Panc1 (cell line): Measurements from ENCODE around the gene EVI5. TPM values are rescaled to one million over a fixed set of nuclear protein-coding genes. Genes with fewer than 3 reads are reported as not detected.

Source experiments
- ATAC-seq: fragments of 200-7000 bp; cut with Tn5 transposase; 2 replicates; pipeline ENCODE4 v1.9.1; 2020; ENCODE audit warnings: mild to moderate bottlenecking, moderate library complexity
- BruUV-seq: library from RNA; stranded (reverse); fragments of 400-500 nt; replicated peaks from 2 replicates; lab custom pipeline; 2021; lab: Mats Ljungman, UMichigan
- CTCF ChIA-PET: fragments of 300-600 bp; sonication (Branson Sonifier 250); formaldehyde crosslinking; loops from one replicate; lab custom pipeline; 2022; ENCODE audit warnings: antibody characterized with exemption; lab: Charles Lee
- POLR2A ChIA-PET: fragments of 300-600 bp; sonication (Branson Sonifier 250); formaldehyde crosslinking; loops from one replicate; lab custom pipeline; 2022; ENCODE audit warnings: antibody characterized with exemption; lab: Charles Lee
- DNase-seq: peaks from one replicate; pipeline ENCODE4 v3.0.0-alpha.2; 2010; ENCODE audit warnings: low read depth, low spot score
- H3K27ac ChIP-seq: 2 replicates; pipeline ENCODE4 v1.5.1; 2011; ENCODE audit warnings: mild to moderate bottlenecking, low read length, inconsistent platforms
- H3K27me3 ChIP-seq: fragments of 200-500 bp; sonication (Bioruptor generic); 2 replicates; pipeline ENCODE4 v1.6.0; 2014; ENCODE audit warnings: low read length, inconsistent platforms; ENCODE audit not compliant: control insufficient read depth, insufficient read depth
- H3K36me3 ChIP-seq: fragments of 200-500 bp; sonication (Bioruptor generic); 2 replicates; pipeline ENCODE4 v1.5.1; 2014; ENCODE audit warnings: inconsistent platforms, mild to moderate bottlenecking, low read length, moderate library complexity; ENCODE audit not compliant: control insufficient read depth, insufficient read depth
- H3K4me1 ChIP-seq: 2 replicates; pipeline ENCODE4 v1.5.1; 2011; ENCODE audit warnings: inconsistent platforms, mild to moderate bottlenecking, low read length, moderate library complexity; ENCODE audit not compliant: control insufficient read depth, insufficient read depth
- H3K4me3 ChIP-seq, 2 experiments: 2 replicates each; pipeline ENCODE4 v1.5.1; 2011 to 2012; ENCODE audit warnings: low read depth in 2 of 2, low read length in 2 of 2, mild to moderate bottlenecking in 2 of 2, inconsistent platforms in 1 of 2, moderate library complexity in 1 of 2
- H3K9me3 ChIP-seq: fragments of 200-500 bp; sonication (Bioruptor generic); 2 replicates; pipeline ENCODE4 v1.5.1; 2014; ENCODE audit warnings: low read depth, mild to moderate bottlenecking, inconsistent platforms, low read length, moderate library complexity; ENCODE audit not compliant: control insufficient read depth, insufficient read depth
- CTCF ChIP-seq: fragments of 450-650 bp; IDR thresholded peaks from 2 replicates; pipeline ENCODE4 v1.5.1; 2017; ENCODE audit warnings: mild to moderate bottlenecking
- POLR2AphosphoS5 ChIP-seq: IDR thresholded peaks from 2 replicates; pipeline ENCODE4 v1.6.1; 2012; ENCODE audit warnings: mild to moderate bottlenecking, low read depth, low read length, moderate library complexity
- REST ChIP-seq, 2 experiments: IDR thresholded peaks; 2 replicates each; pipeline ENCODE4 v1.6.1; 2011 to 2012; ENCODE audit warnings: low read depth in 2 of 2, control low read depth in 1 of 2, low read length in 1 of 2, mild to moderate bottlenecking in 1 of 2, moderate library complexity in 1 of 2; ENCODE audit not compliant: insufficient read depth in 1 of 2
- SIN3A ChIP-seq: IDR thresholded peaks from 2 replicates; pipeline ENCODE4 v1.6.1; 2012; ENCODE audit warnings: low read depth, mild to moderate bottlenecking, low read length, moderate library complexity, borderline replicate concordance; ENCODE audit not compliant: insufficient read depth
- TCF7L2 ChIP-seq: IDR thresholded peaks from 2 replicates; pipeline ENCODE4 v1.6.1; 2011; ENCODE audit warnings: mild to moderate bottlenecking, low read depth, low read length, inconsistent platforms
- in situ Hi-C: cut with HindIII; loops from 2 replicates; pipeline ENCODE4 v1.10.0; 2016; ENCODE audit warnings: low sequenced_read_pairs, low pct_unique_long_range_greater_than_20kb
- intact Hi-C: fragments of 100-400 bp; cut with micrococcal nuclease; formaldehyde crosslinking; loops from one replicate; pipeline ENCODE4 v1.10.0; 2022; ENCODE audit not compliant: unreplicated experiment
- total RNA-seq: library from RNA; stranded (reverse); gene quantifications from one replicate; pipeline ENCODE4 v1.2.1, GENCODE V29; 2021; ENCODE audit not compliant: unreplicated experiment

Gene EVI5
- total RNA-seq, 1 experiment from 2014 or later = 21.2 TPM

- no TSS peak for BruUV-seq
- no peaks in the 10 kb centered on the region; the same call in 1 of the 2 replicates for H3K27me3 ChIP-seq
- peaks cover 2% of the 10 kb centered on the region; the same call in 1 of the 2 replicates for H3K4me1 ChIP-seq
- TF ChIP-seq CTCF = no peak
- TF ChIP-seq REST (IDR thresholded peaks at IDR 0.05; ENCODE audit: insufficient read depth in 1 of 2, low read depth in 2 of 2, low read length in 1 of 2) = no peak
- intact Hi-C loops = no loop called here
- DNase-seq (no peak), ATAC-seq (no peak)
- H3K36me3 ChIP-seq = no peaks in the 10 kb centered on the region
- CTCF ChIA-PET = no interaction called here
- in situ Hi-C loops = no loop called here
- H3K9me3 ChIP-seq = no peaks in the 10 kb centered on the region
- H3K4me3 ChIP-seq = no peak overlapping the region
- POLR2A ChIA-PET = no interaction called here
- H3K27ac ChIP-seq = no peak overlapping the region
Observed at GRCh38 chr1:92478393-92478792, 306.5 kb downstream of the EVI5 start.

- intact Hi-C loops (no loop called here), in situ Hi-C loops (no loop called here)
- DNase-seq (no peak), ATAC-seq (no peak)
- Histone ChIP-seq H3K4me3 (no peak overlapping the region), H3K9me3 (no peaks in the 10 kb centered on the region), H3K27ac (no peak overlapping the region), H3K4me1 (no peaks in the 10 kb centered on the region), H3K27me3 (no peaks in the 10 kb centered on the region), H3K36me3 (no peaks in the 10 kb centered on the region)
- CTCF ChIA-PET = no interaction called here
- no TSS peak for BruUV-seq
- POLR2A ChIA-PET = no interaction called here
- TF ChIP-seq REST (IDR thresholded peaks at IDR 0.05; ENCODE audit: insufficient read depth in 1 of 2, low read depth in 2 of 2, low read length in 1 of 2) (no peak), TCF7L2 (no peak), CTCF (no peak), SIN3A (no peak), POLR2AphosphoS5 (no peak)
Observed at GRCh38 chr1:92476071-92476631, 308.8 kb downstream of the EVI5 start.
